HepG2 (cell line): ENCODE data around the gene CYP46A1. TPM values are rescaled to one million over a fixed set of nuclear protein-coding genes. Genes with fewer than 3 reads are reported as not detected.

Experiments used
- ARNT2 ChIP-seq: sonication (generic); formaldehyde crosslinking; IDR thresholded peaks from 2 replicates; pipeline ENCODE4 v1.8.0; 2022; ENCODE audit warnings: mild to moderate bottlenecking, low read depth, missing genetic modification reagents, moderate library complexity
- CBX5 ChIP-seq: sonication (generic); formaldehyde crosslinking; IDR thresholded peaks from 2 replicates; pipeline ENCODE4 v1.4.0; 2020; ENCODE audit warnings: missing genetic modification reagents, borderline replicate concordance
- CREM ChIP-seq, 2 experiments: sonication (generic) in 1 of 2; formaldehyde crosslinking in 1 of 2; IDR thresholded peaks; 2 replicates each; pipeline versions ENCODE4 v1.4.0 to v1.6.1; 2016 to 2020; ENCODE audit warnings: antibody characterized with exemption in 1 of 2, mild to moderate bottlenecking in 1 of 2, missing genetic modification reagents in 1 of 2
- ERF ChIP-seq: IDR thresholded peaks from 2 replicates; pipeline ENCODE4 v1.6.1; 2018; ENCODE audit warnings: missing biosample characterization, missing genetic modification reagents
- HNRNPH1 ChIP-seq: fragments of 200-400 bp; formaldehyde crosslinking; optimal IDR thresholded peaks from 2 replicates; pipeline ENCODE3; 2017; ENCODE audit warnings: mild to moderate bottlenecking, low read depth, low read length
- HOXD1 ChIP-seq: sonication (generic); formaldehyde crosslinking; IDR thresholded peaks from 2 replicates; pipeline ENCODE4 v1.5.0; 2020; ENCODE audit warnings: missing genetic modification reagents
- KAT2B ChIP-seq: fragments of 150-350 bp; IDR thresholded peaks from 2 replicates; pipeline ENCODE4 v1.6.1; 2014; ENCODE audit warnings: low read depth, low read length, borderline replicate concordance
- MTA1 ChIP-seq: sonication (generic); formaldehyde crosslinking; IDR thresholded peaks from 2 replicates; pipeline ENCODE4 v1.4.0; 2020; ENCODE audit warnings: missing genetic modification reagents, mild to moderate bottlenecking, borderline replicate concordance
- NR2C2 ChIP-seq: sonication (generic); formaldehyde crosslinking; IDR thresholded peaks from 2 replicates; pipeline ENCODE4 v1.4.0; 2020; ENCODE audit warnings: missing genetic modification reagents, mild to moderate bottlenecking, moderate library complexity, borderline replicate concordance
- PCBP2 ChIP-seq: fragments of 200-400 bp; formaldehyde crosslinking; optimal IDR thresholded peaks from 2 replicates; pipeline ENCODE3; 2018; ENCODE audit warnings: low read length, low read depth; ENCODE audit not compliant: poor library complexity, severe bottlenecking
- POLR2G ChIP-seq: fragments of 200-400 bp; formaldehyde crosslinking; IDR thresholded peaks from 2 replicates; pipeline ENCODE4 v1.6.1; 2018; ENCODE audit warnings: mild to moderate bottlenecking, low read depth, low read length, moderate library complexity
- SETDB1 ChIP-seq: sonication (generic); formaldehyde crosslinking; IDR thresholded peaks from 2 replicates; pipeline ENCODE4 v1.5.1; 2020; ENCODE audit warnings: missing genetic modification reagents, mild to moderate bottlenecking, borderline replicate concordance
- SIN3A ChIP-seq: IDR thresholded peaks from 2 replicates; pipeline ENCODE4 v1.6.1; 2011; ENCODE audit warnings: low read depth, mild to moderate bottlenecking, control low read depth, low read length, borderline replicate concordance
- SOX5 ChIP-seq: IDR thresholded peaks from 2 replicates; pipeline ENCODE4 v1.6.1; 2016; ENCODE audit warnings: borderline replicate concordance
- ZFAT ChIP-seq: sonication (generic); formaldehyde crosslinking; conservative IDR thresholded peaks from 2 replicates; pipeline ENCODE4 v1.8.1; 2023; ENCODE audit warnings: missing genetic modification reagents, inconsistent platforms
- ZFP1 ChIP-seq: IDR thresholded peaks from 2 replicates; pipeline ENCODE4 v1.6.1; 2016
- ZNF382 ChIP-seq: sonication (generic); formaldehyde crosslinking; IDR thresholded peaks from 2 replicates; pipeline ENCODE4 v1.5.0; 2020; ENCODE audit warnings: missing genetic modification reagents, mild to moderate bottlenecking, borderline replicate concordance
- ZNF7 ChIP-seq: IDR thresholded peaks from 2 replicates; pipeline ENCODE4 v1.6.1; 2016; ENCODE audit warnings: missing biosample characterization, missing genetic modification reagents
- ZNF724P ChIP-seq: sonication (generic); formaldehyde crosslinking; IDR thresholded peaks from 2 replicates; pipeline ENCODE4 v1.8.0; 2022; ENCODE audit warnings: missing genetic modification reagents, borderline replicate concordance
- polyA plus RNA-seq, 8 experiments: library from polyadenylated mRNA; depleted of rRNA in 3 of 8; stranded (reverse) in 7 of 8; unstranded in 1 of 8; fragments of >200 nt; fragmentation: Illumina TruSeq in 4 of 8; extraction: Trizol in 4 of 8; gene quantifications; 2 replicates each; pipeline versions ENCODE4 v1.2.1 to v1.2.3, GENCODE V29; 2011 to 2016; ENCODE audit warnings: low read depth in 4 of 8, missing spikeins in 1 of 8, mixed read lengths in 1 of 8; ENCODE audit not compliant: insufficient read depth in 1 of 8
- total RNA-seq, 5 experiments: library from RNA; depleted of rRNA; stranded (reverse); fragments of >200 nt; fragmentation: Illumina TruSeq; extraction: Trizol; gene quantifications; 2 replicates each; pipeline ENCODE4 v1.2.3, GENCODE V29; 2016; ENCODE audit warnings: low read depth in 1 of 5
- TF ChIP-seq, protein P1 (sequence below): sonication (generic); formaldehyde crosslinking; IDR thresholded peaks from 2 replicates; pipeline ENCODE4 v1.5.0; 2020; ENCODE audit warnings: mild to moderate bottlenecking, missing genetic modification reagents
- TF ChIP-seq, protein P2 (sequence below): sonication (generic); formaldehyde crosslinking; IDR thresholded peaks from 2 replicates; pipeline ENCODE4 v1.4.0; 2020; ENCODE audit warnings: missing genetic modification reagents
- TF ChIP-seq, protein P3 (sequence below): IDR thresholded peaks from 2 replicates; pipeline ENCODE4 v1.6.1; 2018; ENCODE audit warnings: missing genetic modification reagents
- TF ChIP-seq, protein P4 (sequence below): sonication (generic); formaldehyde crosslinking; conservative IDR thresholded peaks from 2 replicates; pipeline ENCODE4 v1.4.0; 2020; ENCODE audit warnings: missing genetic modification reagents

CYP46A1 gene
- total and polyA plus RNA-seq, 2 of the 13 experiments (the other 11 are each of a cell fraction or from before 2014, with no cell fraction given), result not detected

DNA sequence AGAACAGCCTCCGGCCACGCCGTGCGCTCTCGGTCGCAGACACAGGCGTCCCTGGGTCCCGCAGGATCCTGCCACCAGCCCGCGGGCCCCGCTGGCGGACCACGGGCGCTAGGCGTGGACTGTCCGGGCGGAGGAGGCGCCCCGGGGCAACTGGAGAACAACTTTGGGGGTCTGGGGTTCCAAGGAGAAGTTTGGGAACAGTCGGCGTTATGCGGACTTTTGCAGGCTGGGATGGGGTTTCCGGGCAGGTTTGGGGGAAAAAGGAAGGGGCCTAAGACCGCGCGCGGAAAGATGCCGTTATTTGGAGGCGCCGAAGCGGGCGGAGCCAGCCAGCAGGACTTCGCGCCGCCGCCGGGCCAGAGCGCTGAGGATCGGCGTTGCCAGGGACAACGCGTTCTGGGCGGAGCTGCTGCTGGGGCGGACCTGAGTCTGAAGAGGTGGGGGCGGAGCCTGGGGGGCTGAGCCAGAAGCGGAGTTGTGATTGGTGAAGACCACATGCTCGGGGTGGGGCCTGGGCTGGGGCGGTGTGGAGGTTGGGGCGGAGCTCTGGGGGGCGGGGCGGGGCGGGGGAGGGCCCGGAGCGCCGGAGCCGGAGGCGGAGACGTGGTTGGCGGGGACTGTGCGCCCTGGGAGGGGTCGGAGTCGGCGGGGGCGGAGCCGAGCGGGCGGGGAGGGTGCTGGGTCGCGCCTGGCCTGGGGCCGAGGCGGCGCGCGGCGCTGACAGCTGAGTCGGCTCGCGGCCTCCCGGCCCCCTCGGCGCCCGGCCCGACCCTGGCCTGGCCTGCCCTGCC lies at the start of gene CYP46A1 (continued):
- TF ChIP-seq, protein P1, sequence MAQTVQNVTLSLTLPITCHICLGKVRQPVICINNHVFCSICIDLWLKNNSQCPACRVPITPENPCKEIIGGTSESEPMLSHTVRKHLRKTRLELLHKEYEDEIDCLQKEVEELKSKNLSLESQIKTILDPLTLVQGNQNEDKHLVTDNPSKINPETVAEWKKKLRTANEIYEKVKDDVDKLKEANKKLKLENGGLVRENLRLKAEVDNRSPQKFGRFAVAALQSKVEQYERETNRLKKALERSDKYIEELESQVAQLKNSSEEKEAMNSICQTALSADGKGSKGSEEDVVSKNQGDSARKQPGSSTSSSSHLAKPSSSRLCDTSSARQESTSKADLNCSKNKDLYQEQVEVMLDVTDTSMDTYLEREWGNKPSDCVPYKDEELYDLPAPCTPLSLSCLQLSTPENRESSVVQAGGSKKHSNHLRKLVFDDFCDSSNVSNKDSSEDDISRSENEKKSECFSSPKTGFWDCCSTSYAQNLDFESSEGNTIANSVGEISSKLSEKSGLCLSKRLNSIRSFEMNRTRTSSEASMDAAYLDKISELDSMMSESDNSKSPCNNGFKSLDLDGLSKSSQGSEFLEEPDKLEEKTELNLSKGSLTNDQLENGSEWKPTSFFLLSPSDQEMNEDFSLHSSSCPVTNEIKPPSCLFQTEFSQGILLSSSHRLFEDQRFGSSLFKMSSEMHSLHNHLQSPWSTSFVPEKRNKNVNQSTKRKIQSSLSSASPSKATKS (CRISPR knock-in tag), result no peak
- TF ChIP-seq, protein P2, sequence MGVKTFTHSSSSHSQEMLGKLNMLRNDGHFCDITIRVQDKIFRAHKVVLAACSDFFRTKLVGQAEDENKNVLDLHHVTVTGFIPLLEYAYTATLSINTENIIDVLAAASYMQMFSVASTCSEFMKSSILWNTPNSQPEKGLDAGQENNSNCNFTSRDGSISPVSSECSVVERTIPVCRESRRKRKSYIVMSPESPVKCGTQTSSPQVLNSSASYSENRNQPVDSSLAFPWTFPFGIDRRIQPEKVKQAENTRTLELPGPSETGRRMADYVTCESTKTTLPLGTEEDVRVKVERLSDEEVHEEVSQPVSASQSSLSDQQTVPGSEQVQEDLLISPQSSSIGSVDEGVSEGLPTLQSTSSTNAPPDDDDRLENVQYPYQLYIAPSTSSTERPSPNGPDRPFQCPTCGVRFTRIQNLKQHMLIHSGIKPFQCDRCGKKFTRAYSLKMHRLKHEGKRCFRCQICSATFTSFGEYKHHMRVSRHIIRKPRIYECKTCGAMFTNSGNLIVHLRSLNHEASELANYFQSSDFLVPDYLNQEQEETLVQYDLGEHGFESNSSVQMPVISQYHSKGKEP (CRISPR knock-in tag), result no peak
- TF ChIP-seq PCBP2 (no peak), ZFAT (CRISPR knock-in tag) (no peak), CBX5 (peak; percentile 44; the same call in 1 of the 2 replicates), NR2C2 (no peak), HNRNPH1 (no peak), CREM (IDR thresholded peaks at IDR 0.05) (peak; percentile 93), CREM (CRISPR knock-in tag; IDR thresholded peaks at IDR 0.05) (0 out of 2 replicates have a peak, but pooled peaks have one; percentile 54), ERF (CRISPR knock-in tag) (no peak), POLR2G (peak; percentile 70), SETDB1 (CRISPR knock-in tag) (no peak), SIN3A (peak; percentile 78), ZNF724P (CRISPR knock-in tag) (0 out of 2 replicates have a peak, but pooled peaks have one; percentile 52), ARNT2 (CRISPR knock-in tag) (no peak), ZNF382 (no peak), ZNF7 (CRISPR knock-in tag) (no peak), SOX5 (CRISPR knock-in tag) (no peak), KAT2B (no peak), MTA1 (CRISPR knock-in tag) (peak; percentile 44; the same call in 1 of the 2 replicates), HOXD1 (CRISPR knock-in tag) (no peak), ZFP1 (CRISPR knock-in tag) (no peak)
- TF ChIP-seq, protein P3, sequence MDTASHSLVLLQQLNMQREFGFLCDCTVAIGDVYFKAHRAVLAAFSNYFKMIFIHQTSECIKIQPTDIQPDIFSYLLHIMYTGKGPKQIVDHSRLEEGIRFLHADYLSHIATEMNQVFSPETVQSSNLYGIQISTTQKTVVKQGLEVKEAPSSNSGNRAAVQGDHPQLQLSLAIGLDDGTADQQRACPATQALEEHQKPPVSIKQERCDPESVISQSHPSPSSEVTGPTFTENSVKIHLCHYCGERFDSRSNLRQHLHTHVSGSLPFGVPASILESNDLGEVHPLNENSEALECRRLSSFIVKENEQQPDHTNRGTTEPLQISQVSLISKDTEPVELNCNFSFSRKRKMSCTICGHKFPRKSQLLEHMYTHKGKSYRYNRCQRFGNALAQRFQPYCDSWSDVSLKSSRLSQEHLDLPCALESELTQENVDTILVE (CRISPR knock-in tag), result no peak
- TF ChIP-seq, protein P4, sequence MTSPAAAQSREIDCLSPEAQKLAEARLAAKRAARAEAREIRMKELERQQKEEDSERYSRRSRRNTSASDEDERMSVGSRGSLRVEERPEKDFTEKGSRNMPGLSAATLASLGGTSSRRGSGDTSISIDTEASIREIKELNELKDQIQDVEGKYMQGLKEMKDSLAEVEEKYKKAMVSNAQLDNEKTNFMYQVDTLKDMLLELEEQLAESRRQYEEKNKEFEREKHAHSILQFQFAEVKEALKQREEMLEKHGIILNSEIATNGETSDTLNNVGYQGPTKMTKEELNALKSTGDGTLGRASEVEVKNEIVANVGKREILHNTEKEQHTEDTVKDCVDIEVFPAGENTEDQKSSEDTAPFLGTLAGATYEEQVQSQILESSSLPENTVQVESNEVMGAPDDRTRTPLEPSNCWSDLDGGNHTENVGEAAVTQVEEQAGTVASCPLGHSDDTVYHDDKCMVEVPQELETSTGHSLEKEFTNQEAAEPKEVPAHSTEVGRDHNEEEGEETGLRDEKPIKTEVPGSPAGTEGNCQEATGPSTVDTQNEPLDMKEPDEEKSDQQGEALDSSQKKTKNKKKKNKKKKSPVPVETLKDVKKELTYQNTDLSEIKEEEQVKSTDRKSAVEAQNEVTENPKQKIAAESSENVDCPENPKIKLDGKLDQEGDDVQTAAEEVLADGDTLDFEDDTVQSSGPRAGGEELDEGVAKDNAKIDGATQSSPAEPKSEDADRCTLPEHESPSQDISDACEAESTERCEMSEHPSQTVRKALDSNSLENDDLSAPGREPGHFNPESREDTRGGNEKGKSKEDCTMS (CRISPR knock-in tag), result no peak
